Lower lobe of right lung (tissue), 2 donors: ENCODE results near the gene IFNLR1. TPM values are rescaled to one million over a fixed set of nuclear protein-coding genes. Genes with fewer than 3 reads are reported as not detected.

Experiments used
- ATAC-seq, 2 donors: fragments of 200-7000 bp; cut with Tn5 transposase; one replicate each; pipeline ENCODE4 v1.9.1; 2020 to 2022; ENCODE audit warnings: mild to moderate bottlenecking in 2 of 2, moderate library complexity in 2 of 2
- DNase-seq: peaks from one replicate; pipeline ENCODE4 v3.0.0-alpha.2; 2020
- H3K27ac ChIP-seq: fragments of 200-600 bp; one replicate; pipeline ENCODE4 v1.8.0; 2022
- H3K27me3 ChIP-seq: fragments of 200-600 bp; one replicate; pipeline ENCODE4 v1.8.0; 2022; ENCODE audit warnings: low read depth
- H3K36me3 ChIP-seq: fragments of 200-600 bp; one replicate; pipeline ENCODE4 v1.8.0; 2022; ENCODE audit warnings: mild to moderate bottlenecking
- H3K4me1 ChIP-seq: fragments of 200-600 bp; one replicate; pipeline ENCODE4 v1.8.0; 2022
- H3K4me3 ChIP-seq: fragments of 200-600 bp; one replicate; pipeline ENCODE4 v1.8.0; 2022; ENCODE audit warnings: mild to moderate bottlenecking
- H3K9me3 ChIP-seq: fragments of 200-600 bp; one replicate; pipeline ENCODE4 v1.8.0; 2022
- intact Hi-C: fragments of 100-400 bp; cut with DNase I; formaldehyde crosslinking; loops from one replicate; pipeline ENCODE4 v1.11.0; 2022
- total RNA-seq: library from RNA; stranded (reverse); fragmentation: NEBNext Ultra II Directional; extraction: Animal tissue kit (Norgen Biotek cat#: 25700); gene quantifications from one replicate; pipeline ENCODE4 v1.2.1, GENCODE V29; 2021
- TF ChIP-seq, protein P1 (sequence below): fragments of 200-600 bp; IDR thresholded peaks from one replicate; pipeline ENCODE4 v1.8.0; 2022; ENCODE audit warnings: antibody characterized with exemption, mild to moderate bottlenecking
- donor health status: DM: no; HTN: yes; CAD: no; lungs with severe emphysema.

IFNLR1 gene
- total RNA-seq, 1 donor from 2014 or later: 11.7 TPM

DNA sequence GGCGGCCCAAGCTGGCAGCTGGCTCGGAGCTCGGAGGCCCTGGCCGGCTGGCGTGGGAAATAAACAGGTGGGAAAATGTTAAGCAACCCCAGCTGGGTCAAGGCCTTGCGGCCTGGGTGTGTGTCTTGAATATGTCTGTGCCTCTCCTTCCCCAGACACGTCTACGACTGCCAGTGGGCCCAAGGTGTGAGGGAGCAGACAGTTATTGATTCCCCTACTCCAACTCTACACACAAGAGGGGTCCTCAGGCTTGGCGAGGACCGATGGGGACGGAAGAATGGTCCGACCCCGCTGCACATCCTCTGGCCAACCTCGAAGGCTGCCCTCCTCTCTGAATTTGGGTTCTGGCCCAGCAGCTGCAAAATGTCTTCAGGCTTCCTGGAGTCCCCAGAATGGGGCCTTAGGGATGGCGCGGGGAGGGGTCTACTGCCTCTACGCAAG, 46.3 kb downstream of the IFNLR1 start:
- Histone ChIP-seq H3K36me3 (no peaks in the 10 kb centered on the region), H3K9me3 (no peaks in the 10 kb centered on the region), H3K27ac (no peak overlapping the region), H3K4me3 (no peak overlapping the region), H3K4me1 (no peaks in the 10 kb centered on the region), H3K27me3 (no peaks in the 10 kb centered on the region)
- intact Hi-C loops: no loop called here
- TF ChIP-seq, protein P1, sequence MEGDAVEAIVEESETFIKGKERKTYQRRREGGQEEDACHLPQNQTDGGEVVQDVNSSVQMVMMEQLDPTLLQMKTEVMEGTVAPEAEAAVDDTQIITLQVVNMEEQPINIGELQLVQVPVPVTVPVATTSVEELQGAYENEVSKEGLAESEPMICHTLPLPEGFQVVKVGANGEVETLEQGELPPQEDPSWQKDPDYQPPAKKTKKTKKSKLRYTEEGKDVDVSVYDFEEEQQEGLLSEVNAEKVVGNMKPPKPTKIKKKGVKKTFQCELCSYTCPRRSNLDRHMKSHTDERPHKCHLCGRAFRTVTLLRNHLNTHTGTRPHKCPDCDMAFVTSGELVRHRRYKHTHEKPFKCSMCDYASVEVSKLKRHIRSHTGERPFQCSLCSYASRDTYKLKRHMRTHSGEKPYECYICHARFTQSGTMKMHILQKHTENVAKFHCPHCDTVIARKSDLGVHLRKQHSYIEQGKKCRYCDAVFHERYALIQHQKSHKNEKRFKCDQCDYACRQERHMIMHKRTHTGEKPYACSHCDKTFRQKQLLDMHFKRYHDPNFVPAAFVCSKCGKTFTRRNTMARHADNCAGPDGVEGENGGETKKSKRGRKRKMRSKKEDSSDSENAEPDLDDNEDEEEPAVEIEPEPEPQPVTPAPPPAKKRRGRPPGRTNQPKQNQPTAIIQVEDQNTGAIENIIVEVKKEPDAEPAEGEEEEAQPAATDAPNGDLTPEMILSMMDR: no peak
- no peak for DNase-seq
- ATAC-seq: no peak

DNA sequence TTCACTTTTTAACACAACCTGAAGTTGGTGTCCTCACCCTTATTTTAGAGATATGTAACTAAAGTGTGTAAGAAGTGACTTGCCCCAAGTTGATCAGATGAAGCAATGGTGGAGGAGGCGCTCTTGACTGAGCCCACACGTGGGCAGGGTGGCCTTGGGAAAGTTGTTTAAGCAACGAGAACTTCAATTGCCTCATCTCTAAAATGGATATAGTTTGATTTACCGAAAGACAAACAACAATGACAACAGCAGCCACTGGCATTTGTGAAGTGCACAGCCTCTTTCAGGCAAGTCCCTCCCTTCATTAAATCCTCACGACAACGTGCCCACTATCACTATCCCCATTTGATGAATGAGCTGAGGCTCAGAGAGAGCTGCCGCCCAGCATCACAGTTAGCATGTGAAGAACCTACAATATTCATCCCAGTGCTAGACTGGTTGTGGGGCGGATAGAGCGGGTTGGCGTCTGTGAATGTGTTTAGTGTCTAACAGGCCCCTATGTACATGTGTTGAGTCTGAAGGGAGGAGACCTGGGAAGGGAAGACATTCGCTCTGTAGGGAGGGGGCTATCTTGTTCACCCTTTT, 47.2 kb downstream of the IFNLR1 start:
- no peak for ATAC-seq
- intact Hi-C loops: no loop called here

DNA sequence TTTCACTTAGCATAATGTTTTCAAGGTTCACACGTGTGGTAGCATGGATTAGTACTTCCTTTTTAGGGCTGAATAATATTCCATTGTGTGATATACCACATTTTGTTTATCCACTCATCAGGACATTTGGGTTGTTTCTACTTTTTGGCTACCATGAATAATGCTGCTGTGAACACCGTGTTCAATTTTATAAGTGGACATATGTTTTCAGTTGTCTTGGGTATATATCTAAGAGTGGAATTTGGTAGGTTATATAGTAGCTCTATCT, 47.9 kb downstream of the IFNLR1 start:
- intact Hi-C loops: no loop called here
- TF ChIP-seq, protein P1: no peak
- H3K4me1 ChIP-seq: no peaks in the 10 kb centered on the region
- ATAC-seq (no peak), DNase-seq (no peak)
- H3K27me3 ChIP-seq: no peaks in the 10 kb centered on the region
- no peaks in the 10 kb centered on the region for H3K9me3 ChIP-seq
- H3K36me3 ChIP-seq: no peaks in the 10 kb centered on the region
- H3K27ac ChIP-seq: no peak overlapping the region
- no peak overlapping the region for H3K4me3 ChIP-seq

More for the DNA sequence above, 47.2 kb downstream of the IFNLR1 start:
- H3K9me3 ChIP-seq: no peaks in the 10 kb centered on the region
- no peak overlapping the region for H3K4me3 ChIP-seq
- no peak overlapping the region for H3K27ac ChIP-seq
- no peaks in the 10 kb centered on the region for H3K27me3 ChIP-seq
- TF ChIP-seq, protein P1: no peak
- DNase-seq: no peak
- H3K4me1 ChIP-seq: no peaks in the 10 kb centered on the region
- H3K36me3 ChIP-seq: no peaks in the 10 kb centered on the region

DNA sequence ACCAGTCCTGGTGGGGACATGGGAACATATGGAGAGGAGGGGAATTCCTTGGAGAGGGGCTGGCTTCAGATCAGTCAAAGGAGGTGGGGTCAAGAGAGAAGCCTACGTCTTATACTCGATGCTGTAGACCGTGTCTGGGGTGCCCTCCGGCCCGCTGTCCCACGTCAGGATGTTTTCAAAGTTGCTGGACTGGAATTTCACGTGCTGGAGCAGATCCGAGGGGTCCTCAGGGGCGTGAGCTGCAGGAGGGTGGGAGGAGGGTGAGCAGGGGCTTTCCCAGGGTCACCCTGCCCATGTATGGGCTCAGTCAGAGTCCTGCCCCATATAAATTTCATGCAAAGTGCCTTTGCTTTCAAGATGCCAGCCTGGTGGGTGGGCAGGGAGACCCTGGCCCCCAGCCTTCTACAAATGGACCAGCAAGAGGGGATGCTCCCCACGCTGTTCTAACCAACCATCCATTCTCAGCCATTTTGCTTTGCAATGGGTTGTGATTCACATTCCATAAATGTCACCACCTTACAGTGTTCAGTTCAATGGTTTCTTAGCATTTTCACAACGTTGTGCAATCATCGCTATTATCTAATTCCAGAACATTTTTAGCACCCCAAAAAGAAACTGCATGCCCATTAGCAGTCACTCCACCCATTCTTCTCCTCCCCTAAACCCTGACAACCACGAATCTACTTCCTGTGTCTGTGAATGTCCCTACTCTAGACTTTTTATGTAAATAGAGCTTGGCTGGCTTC, 48.4 kb downstream of the IFNLR1 start:
- intact Hi-C loops: no loop called here
- no peak for DNase-seq
- ATAC-seq: no peak

DNA sequence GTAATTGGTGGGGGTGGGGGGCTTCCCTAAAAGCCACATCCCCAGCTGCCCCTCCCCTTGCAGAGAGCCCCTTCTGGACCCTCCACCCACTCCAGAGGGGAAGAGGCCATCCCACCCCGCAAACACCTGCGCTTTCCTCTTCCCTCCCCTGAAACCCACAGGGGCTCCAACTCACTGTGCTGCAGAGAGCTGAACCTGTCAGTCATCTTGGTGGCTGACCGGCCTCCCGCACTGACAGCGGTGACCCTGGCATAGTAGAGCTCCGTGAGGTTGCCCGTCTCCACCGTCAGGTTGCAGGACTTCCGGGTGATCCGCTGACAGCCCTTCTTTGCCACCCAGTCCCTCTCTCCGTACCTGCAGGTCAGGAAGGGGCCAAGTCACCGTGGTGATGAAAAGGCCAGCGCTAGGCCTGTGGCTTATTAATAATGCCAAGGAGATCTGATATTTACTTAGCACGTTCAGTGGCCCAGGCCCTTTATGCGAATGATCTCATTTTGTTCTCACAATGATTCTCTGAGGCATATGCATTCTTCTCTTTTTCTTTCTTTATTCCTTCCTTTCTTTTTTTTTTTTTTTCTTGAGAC, 50.0 kb downstream of the IFNLR1 start:
- intact Hi-C loops: no loop called here
- Histone ChIP-seq H3K4me3 (no peak overlapping the region), H3K4me1 (no peaks in the 10 kb centered on the region), H3K36me3 (no peaks in the 10 kb centered on the region), H3K27me3 (no peaks in the 10 kb centered on the region), H3K9me3 (no peaks in the 10 kb centered on the region), H3K27ac (no peak overlapping the region)
- TF ChIP-seq, protein P1: no peak
- no peak for DNase-seq
- ATAC-seq: no peak

More for the DNA sequence above, 48.4 kb downstream of the IFNLR1 start:
- H3K36me3 ChIP-seq: no peaks in the 10 kb centered on the region
- H3K27ac ChIP-seq: no peak overlapping the region
- no peak overlapping the region for H3K4me3 ChIP-seq
- no peaks in the 10 kb centered on the region for H3K9me3 ChIP-seq
- TF ChIP-seq, protein P1: no peak
- H3K4me1 ChIP-seq: no peaks in the 10 kb centered on the region
- H3K27me3 ChIP-seq: no peaks in the 10 kb centered on the region
